K562 (cell line): Measurements from ENCODE around the gene SLC19A2. TPM values are rescaled to one million over a fixed set of nuclear protein-coding genes. Genes with fewer than 3 reads are reported as not detected.

Experiments
- ATAC-seq: fragments of 200-7000 bp; cut with Tn5 transposase; 3 replicates; pipeline ENCODE4 v1.9.1; 2020; ENCODE audit warnings: moderate library complexity
- BruUV-seq: library from RNA; stranded (reverse); fragments of 400-500 nt; replicated peaks from 2 replicates; lab custom pipeline; 2021; lab: Mats Ljungman, UMichigan
- CTCF ChIA-PET: fragments of 300-600 bp; formaldehyde crosslinking; extraction: SDS; loops from one replicate; lab custom pipeline; 2021; ENCODE audit warnings: low intra/inter-chr PET ratio; lab: Yijun Ruan, JAX
- POLR2A ChIA-PET: fragments of 300-600, 350-650 bp; sonication (Branson Sonifier 250); formaldehyde crosslinking; extraction: SDS; loops from one replicate; lab custom pipeline; 2021; ENCODE audit warnings: antibody characterized with exemption, inconsistent platforms; lab: Yijun Ruan, JAX
- DNase-seq, 4 experiments: peaks; one replicate each; pipeline versions ENCODE4 v3.0.0 to v3.0.0-alpha.2; 2011 to 2018; ENCODE audit warnings: low spot score in 3 of 4, mixed read lengths in 3 of 4; ENCODE audit errors: extremely low read depth in 1 of 4
- FAIRE-seq: peaks from 2 replicates; lab custom pipeline; 2011; peaks lifted over from hg19 to GRCh38; lab: Jason Lieb, UNC
- H2AFZ ChIP-seq: 2 replicates; pipeline ENCODE4 v1.6.0; 2011; ENCODE audit warnings: low read depth, low read length, control low read depth, inconsistent platforms
- H3K27ac ChIP-seq: fragments of 200-600 bp; 3 replicates; pipeline ENCODE4 v1.8.0; 2011; ENCODE audit warnings: low read depth, mild to moderate bottlenecking, control low read depth, inconsistent platforms, low read length, moderate library complexity, mixed read lengths; ENCODE audit errors: extremely low read depth
- H3K27me3 ChIP-seq, 2 experiments: fragments of 300-600 bp in 1 of 2; 2 replicates in 1 of 2; 3 replicates in 1 of 2; pipeline versions ENCODE4 v1.6.0 to v1.8.0; 2011; ENCODE audit warnings: inconsistent platforms in 2 of 2, low read length in 2 of 2, mild to moderate bottlenecking in 1 of 2, mixed read lengths in 1 of 2, moderate library complexity in 1 of 2; ENCODE audit not compliant: control insufficient read depth in 2 of 2, insufficient read depth in 2 of 2
- H3K36me3 ChIP-seq: fragments of 300-600 bp; 3 replicates; pipeline ENCODE4 v1.8.0; 2011; ENCODE audit warnings: mild to moderate bottlenecking, low read length, inconsistent platforms; ENCODE audit not compliant: control insufficient read depth, insufficient read depth
- H3K4me1 ChIP-seq, 2 experiments: fragments of 200-600 bp in 1 of 2; replicated peaks in 1 of 2; 2 replicates in 1 of 2; 3 replicates in 1 of 2; pipeline versions ENCODE4 v1.5.1 to v1.8.0; 2011; ENCODE audit warnings: inconsistent platforms in 2 of 2, low read length in 2 of 2, mild to moderate bottlenecking in 1 of 2, mixed read lengths in 1 of 2, moderate library complexity in 1 of 2; ENCODE audit not compliant: control insufficient read depth in 2 of 2, insufficient read depth in 2 of 2
- H3K4me2 ChIP-seq: 2 replicates; pipeline ENCODE4 v1.6.1; 2011; ENCODE audit warnings: low read length, control low read depth, inconsistent platforms, mixed read lengths; ENCODE audit not compliant: insufficient read depth
- H3K4me3 ChIP-seq: fragments of 200-600 bp; sonication (generic), shearing (Covaris generic); 2 replicates; pipeline ENCODE4 v1.5.1; 2016; ENCODE audit warnings: control low read depth, inconsistent platforms
- H3K79me2 ChIP-seq: fragments of 200-600 bp; 3 replicates; pipeline ENCODE4 v1.8.0; 2011; ENCODE audit warnings: low read length, inconsistent platforms; ENCODE audit not compliant: control insufficient read depth, insufficient read depth
- H3K9ac ChIP-seq, 2 experiments: 2 replicates each; pipeline versions ENCODE4 v1.6.0 to v1.6.1; 2011; ENCODE audit warnings: low read depth in 2 of 2, low read length in 2 of 2, control low read depth in 1 of 2, inconsistent platforms in 1 of 2, mild to moderate bottlenecking in 1 of 2, mixed read lengths in 1 of 2; ENCODE audit not compliant: insufficient read depth in 1 of 2
- H3K9me1 ChIP-seq: one replicate; pipeline ENCODE4 v1.6.0; 2011; ENCODE audit warnings: inconsistent platforms, mild to moderate bottlenecking, low read length, moderate library complexity; ENCODE audit not compliant: control insufficient read depth, insufficient read depth
- H3K9me3 ChIP-seq: replicated peaks from 2 replicates; pipeline ENCODE4 v1.5.1; 2011; ENCODE audit warnings: low read depth, low read length, inconsistent platforms; ENCODE audit not compliant: control insufficient read depth, insufficient read depth
- H4K20me1 ChIP-seq: replicated peaks from 2 replicates; pipeline ENCODE4 v1.6.1; 2011; ENCODE audit warnings: low read length, inconsistent platforms, mixed read lengths; ENCODE audit not compliant: control insufficient read depth, insufficient read depth
- CBX5 ChIP-seq: IDR thresholded peaks from 2 replicates; pipeline ENCODE4 v1.6.1; 2014; ENCODE audit warnings: low read depth, borderline replicate concordance
- PATZ1 ChIP-seq: fragments of 250-450 bp; sonication (Bioruptor Pico); IDR thresholded peaks from 2 replicates; pipeline ENCODE4 v1.5.0; 2020; ENCODE audit warnings: mild to moderate bottlenecking, borderline replicate concordance
- PCBP1 ChIP-seq: fragments of 200-400 bp; formaldehyde crosslinking; IDR thresholded peaks from 2 replicates; pipeline ENCODE4 v1.6.1; 2018; ENCODE audit warnings: mild to moderate bottlenecking, low read depth, low read length; ENCODE audit not compliant: poor library complexity, severe bottlenecking
- POLR2AphosphoS5 ChIP-seq: IDR thresholded peaks from 2 replicates; pipeline ENCODE4 v1.6.1; 2011; ENCODE audit warnings: mild to moderate bottlenecking, low read depth, low read length, moderate library complexity; ENCODE audit not compliant: control insufficient read depth, insufficient read depth
- SIN3B ChIP-seq: fragments of 450-650 bp; IDR thresholded peaks from 2 replicates; pipeline ENCODE4 v1.6.1; 2017; ENCODE audit warnings: low read depth, mild to moderate bottlenecking, moderate library complexity
- WGBS: fragments of 100-300 bp; shearing (Covaris generic); methylation state at CpG from one replicate; pipeline ENCODE4 v1.1.6; 2016; ENCODE audit warnings: low coverage, mixed read lengths; ENCODE audit not compliant: insufficient coverage; ENCODE audit errors: missing lambda C conversion rate; 5-methylcytosine and 5-hydroxymethylcytosine counted together
- in situ Hi-C: fragments of 300-500 bp; cut with MboI; formaldehyde crosslinking; loops from 4 replicates; pipeline ENCODE4 v1.15.0; 2018; ENCODE audit warnings: inconsistent platforms, mixed read lengths
- intact Hi-C: fragments of 100-400 bp; cut with micrococcal nuclease; formaldehyde crosslinking; loops from 2 replicates; pipeline ENCODE4 v1.14.2; 2022
- polyA plus RNA-seq, 8 experiments: library from polyadenylated mRNA; depleted of rRNA in 4 of 8; stranded (reverse) in 5 of 8; unstranded in 3 of 8; fragments of >200 nt; fragmentation: Nextera tagmentation in 2 of 8; fragmentation: Illumina TruSeq in 1 of 8; extraction: Ambion mirVana in 2 of 8; extraction: Trizol in 1 of 8; gene quantifications; 2 replicates each; pipeline versions ENCODE4 v1.2.1 to v1.2.3, GENCODE V29; 2011 to 2014; ENCODE audit warnings: inconsistent platforms in 1 of 8, missing spikeins in 1 of 8
- total RNA-seq, 7 experiments: library from RNA; depleted of rRNA in 6 of 7; stranded (reverse); fragments of >200 nt in 6 of 7; fragmentation: Illumina TruSeq in 2 of 7; extraction: Trizol in 2 of 7; gene quantifications; 2 replicates each; pipeline versions ENCODE4 v1.2.1 to v1.2.3, GENCODE V29; 2011 to 2021; ENCODE audit warnings: low replicate concordance in 1 of 7

SLC19A2 gene
- total and polyA plus RNA-seq, 9 of the 15 experiments (the other 6 are each of a cell fraction or from before 2014, with no cell fraction given), result 7.4 to 42.8 (median 19.2) TPM

- H3K27me3 ChIP-seq, result no peaks in the 10 kb centered on the region
- no peaks in the 10 kb centered on the region for H3K4me1 ChIP-seq
- H3K27ac ChIP-seq, result no peak overlapping the region
- no peak for ATAC-seq
- in situ Hi-C loops (no loop called here), intact Hi-C loops (no loop called here)
- H2AFZ ChIP-seq, result no peak overlapping the region
- 69% methylated on average over 2 of the region's 2 CpGs for WGBS
- no peak for FAIRE-seq
- H3K36me3 ChIP-seq, result no peaks in the 10 kb centered on the region
- H3K9me1 ChIP-seq, result no peaks in the 10 kb centered on the region
- H3K9ac ChIP-seq, result no peak overlapping the region
- POLR2A ChIA-PET, result interaction anchor here (0.6 to 1.1 kb wide), 2 partner anchors 10 to 60 kb away, joined by 3 read pairs; no protein-coding TSS in a partner anchor
- no peak overlapping the region for H3K4me3 ChIP-seq
- DNase-seq, result no peak
- CTCF ChIA-PET, result no interaction called here
- TF ChIP-seq PCBP1, result no peak
- H3K79me2 ChIP-seq, result no peaks in the 10 kb centered on the region
- H3K9me3 ChIP-seq, result no peaks in the 10 kb centered on the region
- no peaks in the 10 kb centered on the region for H4K20me1 ChIP-seq
- no peak overlapping the region for H3K4me2 ChIP-seq
- no TSS peak for BruUV-seq
Observed at GRCh38 chr1:169497317-169497716, 11.6 kb upstream of the SLC19A2 start.

- no peak overlapping the region for H3K27ac ChIP-seq
- H3K4me2 ChIP-seq, result no peak overlapping the region
- H3K4me3 ChIP-seq, result no peak overlapping the region
- 3% methylated on average over 2 of the region's 2 CpGs for WGBS
- intact Hi-C loops, result no loop called here
- no peaks in the 10 kb centered on the region for H3K79me2 ChIP-seq
- FAIRE-seq, result no peak
- no peaks in the 10 kb centered on the region for H3K9me3 ChIP-seq
- H3K9ac ChIP-seq, result no peak overlapping the region
- no peaks in the 10 kb centered on the region for H3K36me3 ChIP-seq
- CTCF ChIA-PET, result no interaction called here
- H3K4me1 ChIP-seq, result no peaks in the 10 kb centered on the region
- H3K9me1 ChIP-seq, result no peaks in the 10 kb centered on the region
- H4K20me1 ChIP-seq, result no peaks in the 10 kb centered on the region
- no peak overlapping the region for H2AFZ ChIP-seq
- no peak for DNase-seq
- no peak for ATAC-seq
- H3K27me3 ChIP-seq, result no peaks in the 10 kb centered on the region
- in situ Hi-C loops, result no loop called here
- BruUV-seq, result no TSS peak
- POLR2A ChIA-PET, result interaction anchor here (0.7 kb wide), 1 partner anchor 9 kb away, joined by 3 read pairs; no protein-coding TSS in a partner anchor
- no peak for TF ChIP-seq POLR2AphosphoS5
- no peak for TF ChIP-seq PATZ1 (CRISPR knock-in tag)
- TF ChIP-seq CBX5, result no peak
- no peak for TF ChIP-seq SIN3B
Observed at GRCh38 chr1:169495916-169496315, 10.2 kb upstream of the SLC19A2 start.
